ENCODE data around the gene URI1. TPM values are rescaled to one million over a fixed set of nuclear protein-coding genes. Genes with fewer than 3 reads are reported as not detected.
"Not testable (repeated sequence)": the region's sequence is repeated elsewhere in the genome, so short reads cannot be mapped to it uniquely, and the experiment has no call there.

The URI1 gene
- total and polyA plus RNA-seq, 5 donors from 2014 or later, result 11.9 to 60.8 (median 22.6) TPM

- not testable (repeated sequence) for H3K4me3 Mint-ChIP-seq; H3K9me3 ChIP-seq (ENCODE audit: control insufficient read depth in 2 of 2, low read length in 2 of 2); ATAC-seq (ENCODE audit: low read depth in 2 of 2); H3K27me3 Mint-ChIP-seq; H3K4me3 ChIP-seq (ENCODE audit: low read depth, low read length); H3K27ac ChIP-seq (ENCODE audit: insufficient read depth, low read length, poor library complexity, severe bottlenecking); H3K27me3 ChIP-seq (ENCODE audit: control insufficient read depth, insufficient read depth, low read length); H3K36me3 ChIP-seq (ENCODE audit: control insufficient read depth, insufficient read depth, low read length); DNase-seq; H3K4me1 ChIP-seq (ENCODE audit: control insufficient read depth, insufficient read depth, low read length, poor library complexity, severe bottlenecking); H3K27ac Mint-ChIP-seq
- Mint-ChIP-seq H3K4me1 (peaks cover 7 to 24% (median 11%) of the 10 kb centered on the region in 4 donors), H3K36me3 (peaks cover 21% of the 10 kb centered on the region), H3K9me3 (peaks cover 0 to 10% (median 2%) of the 10 kb centered on the region in 7 donors)
Measured at GRCh38 chr19:30041931-30042330, 99.9 kb downstream of the URI1 start.

GRCh38 chr19:30043008-30043407, 101.0 kb downstream of the URI1 start:
- peaks cover 10 to 24% (median 16%) of the 10 kb centered on the region in 4 donors for H3K4me1 Mint-ChIP-seq
- peaks cover 10% of the 10 kb centered on the region for H3K36me3 Mint-ChIP-seq
- H3K4me1 ChIP-seq (ENCODE audit: control insufficient read depth, insufficient read depth, low read length, poor library complexity, severe bottlenecking); ATAC-seq (ENCODE audit: low read depth in 2 of 2); DNase-seq; H3K9me3 ChIP-seq (ENCODE audit: control insufficient read depth in 2 of 2, low read length in 2 of 2); H3K27me3 Mint-ChIP-seq; H3K27ac Mint-ChIP-seq; H3K27ac ChIP-seq (ENCODE audit: insufficient read depth, low read length, poor library complexity, severe bottlenecking); H3K4me3 Mint-ChIP-seq; H3K4me3 ChIP-seq (ENCODE audit: low read depth, low read length); H3K9me3 Mint-ChIP-seq; H3K27me3 ChIP-seq (ENCODE audit: control insufficient read depth, insufficient read depth, low read length); H3K36me3 ChIP-seq (ENCODE audit: control insufficient read depth, insufficient read depth, low read length): not testable (repeated sequence)

- H3K9me3 ChIP-seq (ENCODE audit: control insufficient read depth in 2 of 2, low read length in 2 of 2), result no peaks in the 10 kb centered on the region
- Mint-ChIP-seq H3K27me3 (no peaks in the 10 kb centered on the region), H3K4me1 (peaks cover 8 to 24% (median 16%) of the 10 kb centered on the region in 4 donors), H3K4me3 (no peak overlapping the region), H3K36me3 (peaks cover 10% of the 10 kb centered on the region), H3K9me3 (peaks cover 0 to 2% (median 0%) of the 10 kb centered on the region in 7 donors), H3K27ac (no peak overlapping the region)
- H3K36me3 ChIP-seq (ENCODE audit: control insufficient read depth, insufficient read depth, low read length), result no peaks in the 10 kb centered on the region
- no peaks in the 10 kb centered on the region for H3K4me1 ChIP-seq (ENCODE audit: control insufficient read depth, insufficient read depth, low read length, poor library complexity, severe bottlenecking)
- H3K4me3 ChIP-seq (ENCODE audit: low read depth, low read length), result no peak overlapping the region
- no peak for DNase-seq
- H3K27me3 ChIP-seq (ENCODE audit: control insufficient read depth, insufficient read depth, low read length), result no peaks in the 10 kb centered on the region
- H3K27ac ChIP-seq (ENCODE audit: insufficient read depth, low read length, poor library complexity, severe bottlenecking), result no peak overlapping the region
- ATAC-seq (ENCODE audit: low read depth in 2 of 2), result no peak
Measured at GRCh38 chr19:30044273-30045248, 102.5 kb downstream of the URI1 start.

GRCh38 chr19:30046522-30046921, 104.5 kb downstream of the URI1 start:
- no peaks in the 10 kb centered on the region for H3K9me3 ChIP-seq (ENCODE audit: control insufficient read depth in 2 of 2, low read length in 2 of 2)
- no peak overlapping the region for H3K4me3 ChIP-seq (ENCODE audit: low read depth, low read length)
- no peaks in the 10 kb centered on the region for H3K27me3 ChIP-seq (ENCODE audit: control insufficient read depth, insufficient read depth, low read length)
- Mint-ChIP-seq H3K9me3 (peaks cover 0 to 2% (median 0%) of the 10 kb centered on the region in 7 donors), H3K4me1 (peaks cover 8 to 19% (median 16%) of the 10 kb centered on the region in 4 donors), H3K27me3 (no peaks in the 10 kb centered on the region), H3K4me3 (no peak overlapping the region), H3K27ac (peak overlapping the region in 1 of 3 donors; percentile 76), H3K36me3 (peaks cover under 1% of the 10 kb centered on the region)
- H3K4me1 ChIP-seq (ENCODE audit: control insufficient read depth, insufficient read depth, low read length, poor library complexity, severe bottlenecking), result no peaks in the 10 kb centered on the region
- peak; percentile 28 to 42 for ATAC-seq (ENCODE audit: low read depth in 2 of 2)
- H3K27ac ChIP-seq (ENCODE audit: insufficient read depth, low read length, poor library complexity, severe bottlenecking), result no peak overlapping the region
- peak in 2 of 3 donors; percentile 15 to 41 for DNase-seq
- H3K36me3 ChIP-seq (ENCODE audit: control insufficient read depth, insufficient read depth, low read length), result no peaks in the 10 kb centered on the region

GRCh38 chr19:30047432-30047831, 105.4 kb downstream of the URI1 start:
- Mint-ChIP-seq H3K27ac (peak overlapping the region in 1 of 3 donors; percentile 46), H3K4me3 (no peak overlapping the region), H3K9me3 (no peaks in the 10 kb centered on the region)

GRCh38 chr19:30049226-30049625, 107.2 kb downstream of the URI1 start:
- Mint-ChIP-seq H3K36me3 (no peaks in the 10 kb centered on the region), H3K27ac (no peak overlapping the region)

More at GRCh38 chr19:30047432-30047831, 105.4 kb downstream of the URI1 start:
- no peaks in the 10 kb centered on the region for H3K4me1 ChIP-seq (ENCODE audit: control insufficient read depth, insufficient read depth, low read length, poor library complexity, severe bottlenecking)
- no peaks in the 10 kb centered on the region for H3K36me3 ChIP-seq (ENCODE audit: control insufficient read depth, insufficient read depth, low read length)
- no peak overlapping the region for H3K27ac ChIP-seq (ENCODE audit: insufficient read depth, low read length, poor library complexity, severe bottlenecking)
- no peak for ATAC-seq (ENCODE audit: low read depth in 2 of 2)
- no peak for DNase-seq
- H3K4me3 ChIP-seq (ENCODE audit: low read depth, low read length), result no peak overlapping the region
- no peaks in the 10 kb centered on the region for H3K27me3 ChIP-seq (ENCODE audit: control insufficient read depth, insufficient read depth, low read length)
- no peaks in the 10 kb centered on the region for H3K9me3 ChIP-seq (ENCODE audit: control insufficient read depth in 2 of 2, low read length in 2 of 2)
- no peaks in the 10 kb centered on the region for H3K36me3 Mint-ChIP-seq
- H3K4me1 Mint-ChIP-seq, result peaks cover 11 to 19% (median 18%) of the 10 kb centered on the region in 4 donors
- H3K27me3 Mint-ChIP-seq, result no peaks in the 10 kb centered on the region

GRCh38 chr19:30049846-30050667, 108.0 kb downstream of the URI1 start:
- DNase-seq, result no peak
- ATAC-seq (ENCODE audit: low read depth in 2 of 2), result no peak
- Histone ChIP-seq H3K27ac (ENCODE audit: insufficient read depth, low read length, poor library complexity, severe bottlenecking) (no peak overlapping the region), H3K36me3 (ENCODE audit: control insufficient read depth, insufficient read depth, low read length) (no peaks in the 10 kb centered on the region), H3K4me3 (ENCODE audit: low read depth, low read length) (no peak overlapping the region), H3K4me1 (ENCODE audit: control insufficient read depth, insufficient read depth, low read length, poor library complexity, severe bottlenecking) (no peaks in the 10 kb centered on the region), H3K9me3 (ENCODE audit: control insufficient read depth in 2 of 2, low read length in 2 of 2) (no peaks in the 10 kb centered on the region), H3K27me3 (ENCODE audit: control insufficient read depth, insufficient read depth, low read length) (no peaks in the 10 kb centered on the region)
- Mint-ChIP-seq H3K27ac (no peak overlapping the region), H3K27me3 (no peaks in the 10 kb centered on the region), H3K36me3 (no peaks in the 10 kb centered on the region), H3K4me1 (peaks cover 11 to 18% (median 15%) of the 10 kb centered on the region in 4 donors), H3K9me3 (no peaks in the 10 kb centered on the region), H3K4me3 (no peak overlapping the region)

More at GRCh38 chr19:30049226-30049625, 107.2 kb downstream of the URI1 start:
- Histone ChIP-seq H3K9me3 (ENCODE audit: control insufficient read depth in 2 of 2, low read length in 2 of 2) (no peaks in the 10 kb centered on the region), H3K27ac (ENCODE audit: insufficient read depth, low read length, poor library complexity, severe bottlenecking) (no peak overlapping the region), H3K4me1 (ENCODE audit: control insufficient read depth, insufficient read depth, low read length, poor library complexity, severe bottlenecking) (no peaks in the 10 kb centered on the region), H3K36me3 (ENCODE audit: control insufficient read depth, insufficient read depth, low read length) (no peaks in the 10 kb centered on the region), H3K27me3 (ENCODE audit: control insufficient read depth, insufficient read depth, low read length) (no peaks in the 10 kb centered on the region), H3K4me3 (ENCODE audit: low read depth, low read length) (no peak overlapping the region)
- Mint-ChIP-seq H3K9me3 (no peaks in the 10 kb centered on the region), H3K4me1 (peaks cover 11 to 18% (median 18%) of the 10 kb centered on the region in 4 donors), H3K27me3 (no peaks in the 10 kb centered on the region), H3K4me3 (no peak overlapping the region)
- DNase-seq, result no peak
- no peak for ATAC-seq (ENCODE audit: low read depth in 2 of 2)
